ENCODE measurements around the gene EIF3B. TPM values are rescaled to one million over a fixed set of nuclear protein-coding genes. Genes with fewer than 3 reads are reported as not detected.
"Not testable (repeated sequence)": the region's sequence is repeated elsewhere in the genome, so short reads cannot be mapped to it uniquely, and the experiment has no call there.

Gene EIF3B
- 100 to 1,000 TPM in 1 of 3 donors, 10 to 100 TPM in 2; 64.8 to 130 (median 74.6) TPM for polyA plus RNA-seq

GRCh38 chr7:2354186-2354938, at the start of gene EIF3B:
TSS of gene EIF3B (plus strand) at chr7:2354827. CDS start at chr7:2354922, 95 bp downstream.
- WGBS, 3 donors = 0% methylated on average over 55 of the region's 55 CpGs
- H3K27ac ChIP-seq (ENCODE audit: low read depth, low read length) = peak within 1 kb of the TSS; percentile 96

GRCh38 chr7:2305258-2305657, 49.4 kb upstream of the EIF3B start:
- WGBS, 3 donors = 89 to 92% (median 90%) methylated on average over 6 of the region's 6 CpGs
- not testable (repeated sequence) for H3K27ac ChIP-seq (ENCODE audit: low read depth, low read length)

- whole genome bisulfite sequencing, 3 donors = 79 to 93% (median 86%) methylated on average over 6 of the region's 6 CpGs
- no peak overlapping the region for H3K27ac ChIP-seq (ENCODE audit: low read depth, low read length)
Measured at GRCh38 chr7:2306688-2307087, 47.9 kb upstream of the EIF3B start.

- H3K27ac ChIP-seq (ENCODE audit: low read depth, low read length) = no peak overlapping the region
- 59 to 81% (median 73%) methylated on average over 7 of the region's 7 CpGs for WGBS, 3 donors
Measured at GRCh38 chr7:2307690-2308107, 46.9 kb upstream of the EIF3B start.

GRCh38 chr7:2309889-2310331, 44.7 kb upstream of the EIF3B start:
- H3K27ac ChIP-seq (ENCODE audit: low read depth, low read length) = no peak overlapping the region
- 74 to 79% (median 77%) methylated on average over 20 of the region's 20 CpGs for WGBS, 3 donors

GRCh38 chr7:2312267-2312929, 42.2 kb upstream of the EIF3B start:
- WGBS, 3 donors = 84 to 90% (median 89%) methylated on average over 17 of the region's 17 CpGs
- H3K27ac ChIP-seq (ENCODE audit: low read depth, low read length) = no peak overlapping the region

- 22 to 26% (median 25%) methylated on average over 36 to 42 of the region's 42 CpGs for WGBS, 3 donors
- no peak overlapping the region for H3K27ac ChIP-seq (ENCODE audit: low read depth, low read length)
Measured at GRCh38 chr7:2313450-2314208, 41.0 kb upstream of the EIF3B start.

- 1 to 2% (median 2%) methylated on average over 45 to 75 of the region's 78 CpGs for WGBS, 3 donors
- H3K27ac ChIP-seq (ENCODE audit: low read depth, low read length) = no peak within 1 kb of the TSS
Measured at GRCh38 chr7:2314209-2314955, 40.2 kb upstream of the EIF3B start, which contains the start of gene SNX8. TSS of gene SNX8 (minus strand) at chr7:2314441. CDS start at chr7:2314421, 20 bp downstream.

- 74 to 79% (median 78%) methylated on average over 3 of the region's 3 CpGs for WGBS, 3 donors
Measured at GRCh38 chr7:2314956-2315530, 39.6 kb upstream of the EIF3B start.

GRCh38 chr7:2315787-2316186, 38.8 kb upstream of the EIF3B start:
- 84 to 92% (median 90%) methylated on average over 1 of the region's 1 CpG for WGBS, 3 donors
- no peak overlapping the region for H3K27ac ChIP-seq (ENCODE audit: low read depth, low read length)

More at GRCh38 chr7:2314956-2315530, 39.6 kb upstream of the EIF3B start:
- H3K27ac ChIP-seq (ENCODE audit: low read depth, low read length) = not testable (repeated sequence)

- H3K27ac ChIP-seq (ENCODE audit: low read depth, low read length) = no peak overlapping the region
- WGBS, 3 donors = 95 to 100% (median 100%) methylated on average over 1 of the region's 1 CpG
Measured at GRCh38 chr7:2316578-2316977, 38.0 kb upstream of the EIF3B start.

- WGBS, 3 donors = 74 to 87% (median 84%) methylated on average over 12 of the region's 12 CpGs
- H3K27ac ChIP-seq (ENCODE audit: low read depth, low read length) = no peak overlapping the region
Measured at GRCh38 chr7:2317556-2318293, 36.9 kb upstream of the EIF3B start.

- H3K27ac ChIP-seq (ENCODE audit: low read depth, low read length) = no peak overlapping the region
- WGBS, 3 donors = 56 to 70% (median 66%) methylated on average over 11 of the region's 11 CpGs
Measured at GRCh38 chr7:2321020-2321419, 33.6 kb upstream of the EIF3B start.

GRCh38 chr7:2325162-2325561, 29.5 kb upstream of the EIF3B start:
- H3K27ac ChIP-seq (ENCODE audit: low read depth, low read length) = no peak overlapping the region
- WGBS, 3 donors = 22 to 58% (median 34%) methylated on average over 4 of the region's 4 CpGs

- WGBS, 3 donors = 79 to 90% (median 83%) methylated on average over 7 of the region's 7 CpGs
- H3K27ac ChIP-seq (ENCODE audit: low read depth, low read length) = no peak overlapping the region
Measured at GRCh38 chr7:2326951-2327350, 27.7 kb upstream of the EIF3B start.

GRCh38 chr7:2330493-2330892, 24.1 kb upstream of the EIF3B start:
- no peak overlapping the region for H3K27ac ChIP-seq (ENCODE audit: low read depth, low read length)
- 89 to 96% (median 94%) methylated on average over 2 of the region's 2 CpGs for WGBS, 3 donors

- 88 to 93% (median 93%) methylated on average over 6 of the region's 6 CpGs for WGBS, 3 donors
- H3K27ac ChIP-seq (ENCODE audit: low read depth, low read length) = no peak overlapping the region
Measured at GRCh38 chr7:2331707-2332106, 22.9 kb upstream of the EIF3B start.

All from adipose tissue (tissue), 3 donors.